HCT116 (cell line): Measurements from ENCODE around the gene OSCP1. TPM values are rescaled to one million over a fixed set of nuclear protein-coding genes. Genes with fewer than 3 reads are reported as not detected.

Experiments
- ATAC-seq: fragments of 200-7000 bp; cut with Tn5 transposase; 2 replicates; pipeline ENCODE4 v1.9.1; 2020; ENCODE audit warnings: mild to moderate bottlenecking, moderate library complexity
- BruUV-seq: library from RNA; stranded (reverse); fragments of 400-500 nt; replicated peaks from 2 replicates; lab custom pipeline; 2021; lab: Mats Ljungman, UMichigan
- CTCF ChIA-PET: fragments of 300-600 bp; sonication (Branson Sonifier 250); formaldehyde crosslinking; loops from one replicate; lab custom pipeline; 2021; ENCODE audit warnings: antibody characterized with exemption; lab: Charles Lee
- POLR2A ChIA-PET: fragments of 300-600, 350-600 bp; sonication (Branson Sonifier 250); formaldehyde crosslinking; loops from one replicate; lab custom pipeline; 2021; ENCODE audit warnings: antibody characterized with exemption; lab: Charles Lee
- RAD21 ChIA-PET, 2 experiments: fragments of 300-600 bp; sonication (Branson Sonifier 250); formaldehyde crosslinking; loops; one replicate each; lab custom pipeline; 2023; ENCODE audit warnings: low total read pairs in 2 of 2; ENCODE audit not compliant: uncharacterized antibody in 2 of 2, unreplicated experiment in 2 of 2, low non-redundant PET in 1 of 2; lab: Charles Lee
- DNase-seq: peaks from one replicate; pipeline ENCODE4 v3.0.0-alpha.2; 2010; ENCODE audit warnings: low read depth, low spot score
- H2AFZ ChIP-seq: fragments of 200-600 bp; shearing (Covaris generic), sonication (generic); 2 replicates; pipeline ENCODE4 v1.6.1; 2017; ENCODE audit warnings: low read depth, mixed run types, mixed read lengths, antibody characterized with exemption, low read length; ENCODE audit not compliant: poor library complexity, severe bottlenecking
- H3K27ac ChIP-seq: 2 replicates; pipeline ENCODE4 v1.5.1; 2012; ENCODE audit warnings: low read depth, low read length
- H3K27me3 ChIP-seq: fragments of 200-600 bp; sonication (generic); 2 replicates; pipeline ENCODE4 v1.6.1; 2016; ENCODE audit warnings: mixed run types, low read length, mixed read lengths; ENCODE audit not compliant: insufficient read depth
- H3K36me3 ChIP-seq, 2 experiments: fragments of 200-500 bp in 1 of 2; fragments of 200-600 bp in 1 of 2; sonication (Bioruptor generic) in 1 of 2; sonication (generic) in 1 of 2; 2 replicates each; pipeline versions ENCODE4 v1.5.1 to v1.6.1; 2014 to 2016; ENCODE audit warnings: low read length in 2 of 2, inconsistent platforms in 1 of 2, mixed read lengths in 1 of 2, mixed run types in 1 of 2; ENCODE audit not compliant: insufficient read depth in 2 of 2, control insufficient read depth in 1 of 2
- H3K4me1 ChIP-seq, 2 experiments: fragments of 200-600 bp in 1 of 2; sonication (generic) in 1 of 2; 2 replicates each; pipeline versions ENCODE4 v1.5.1 to v1.6.1; 2012 to 2017; ENCODE audit warnings: low read length in 2 of 2, inconsistent platforms in 1 of 2, mild to moderate bottlenecking in 1 of 2, mixed read lengths in 1 of 2, mixed run types in 1 of 2, moderate library complexity in 1 of 2; ENCODE audit not compliant: insufficient read depth in 2 of 2, control insufficient read depth in 1 of 2
- H3K4me2 ChIP-seq: fragments of 200-600 bp; sonication (generic); 2 replicates; pipeline ENCODE4 v1.6.1; 2017; ENCODE audit warnings: mixed run types, low read length, mixed read lengths
- H3K4me3 ChIP-seq, 2 experiments: fragments of 200-600 bp in 1 of 2; sonication (generic) in 1 of 2; replicated peaks in 1 of 2; 2 replicates each; pipeline ENCODE4 v1.5.1; 2011 to 2016; ENCODE audit warnings: low read length in 2 of 2, control low read depth in 1 of 2, low read depth in 1 of 2, mild to moderate bottlenecking in 1 of 2, mixed read lengths in 1 of 2, mixed run types in 1 of 2
- H3K79me2 ChIP-seq: fragments of 200-600 bp; sonication (generic); 2 replicates; pipeline ENCODE4 v1.6.1; 2017; ENCODE audit warnings: mild to moderate bottlenecking, mixed run types, low read length, moderate library complexity, mixed read lengths; ENCODE audit not compliant: insufficient read depth
- H3K9ac ChIP-seq: fragments of 200-600 bp; sonication (generic); 2 replicates; pipeline ENCODE4 v1.6.1; 2016; ENCODE audit warnings: low read length, mixed read lengths
- H3K9me2 ChIP-seq: fragments of 200-600 bp; sonication (generic), shearing (Covaris generic); 2 replicates; pipeline ENCODE4 v1.6.1; 2017; ENCODE audit warnings: mixed run types, mild to moderate bottlenecking, moderate library complexity; ENCODE audit not compliant: insufficient read depth
- H3K9me3 ChIP-seq, 2 experiments: fragments of 200-500 bp in 1 of 2; fragments of 200-600 bp in 1 of 2; sonication (Bioruptor generic) in 1 of 2; sonication (generic) in 1 of 2; 2 replicates each; pipeline ENCODE4 v1.6.1; 2014 to 2017; ENCODE audit warnings: low read length in 2 of 2, mixed read lengths in 2 of 2, inconsistent platforms in 1 of 2, low read depth in 1 of 2, mild to moderate bottlenecking in 1 of 2, mixed run types in 1 of 2, moderate library complexity in 1 of 2; ENCODE audit not compliant: control insufficient read depth in 1 of 2, insufficient read depth in 1 of 2
- H4K20me1 ChIP-seq: fragments of 200-600 bp; sonication (generic), shearing (Covaris generic); 2 replicates; pipeline ENCODE4 v1.6.1; 2017; ENCODE audit warnings: mixed run types, mild to moderate bottlenecking, moderate library complexity; ENCODE audit not compliant: insufficient read depth
- ATF3 ChIP-seq: IDR thresholded peaks from 2 replicates; pipeline ENCODE4 v1.6.1; 2012
- CEBPB ChIP-seq: IDR thresholded peaks from 2 replicates; pipeline ENCODE4 v1.6.1; 2012; ENCODE audit warnings: low read depth
- CTCF ChIP-seq, 3 experiments: fragments of 200-600 bp in 1 of 3; sonication (generic) in 1 of 3; IDR thresholded peaks in 2 of 3; conservative IDR thresholded peaks in 1 of 3; 2 replicates each; pipeline ENCODE4 v1.5.1; 2012 to 2017; ENCODE audit warnings: low read depth in 2 of 3, low read length in 2 of 3, antibody characterized with exemption in 1 of 3, borderline replicate concordance in 1 of 3, control low read depth in 1 of 3, mild to moderate bottlenecking in 1 of 3, mixed read lengths in 1 of 3, mixed run types in 1 of 3, moderate library complexity in 1 of 3; ENCODE audit not compliant: insufficient read depth in 1 of 3
- EGR1 ChIP-seq: IDR thresholded peaks from 2 replicates; pipeline ENCODE4 v1.6.1; 2012; ENCODE audit warnings: low read depth
- ELF1 ChIP-seq: IDR thresholded peaks from 2 replicates; pipeline ENCODE4 v1.6.1; 2012; ENCODE audit warnings: low read depth, borderline replicate concordance
- EZH2phosphoT487 ChIP-seq: fragments of 200-600 bp; IDR thresholded peaks from 2 replicates; pipeline ENCODE4 v1.6.1; 2018; ENCODE audit warnings: antibody characterized with exemption, borderline replicate concordance
- JUND ChIP-seq: IDR thresholded peaks from 2 replicates; pipeline ENCODE4 v1.6.1; 2012
- YY1 ChIP-seq: IDR thresholded peaks from 2 replicates; pipeline ENCODE4 v1.6.1; 2011; ENCODE audit warnings: low read length, low read depth, moderate library complexity, mild to moderate bottlenecking; ENCODE audit not compliant: insufficient replicate concordance; ENCODE audit errors: extremely low read depth
- ZBTB33 ChIP-seq: IDR thresholded peaks from 2 replicates; pipeline ENCODE4 v1.6.1; 2011; ENCODE audit warnings: mild to moderate bottlenecking, low read length, moderate library complexity; ENCODE audit not compliant: insufficient replicate concordance; ENCODE audit errors: extremely low read depth
- intact Hi-C: fragments of 100-400 bp; cut with micrococcal nuclease; formaldehyde crosslinking; loops from 2 replicates; pipeline ENCODE4 v1.10.0; 2022
- total RNA-seq: library from RNA; stranded (reverse); gene quantifications from one replicate; pipeline ENCODE4 v1.2.1, GENCODE V29; 2021; ENCODE audit not compliant: unreplicated experiment

OSCP1 gene
- total RNA-seq, 1 experiment from 2014 or later: 4.1 TPM

- Histone ChIP-seq H4K20me1 (no peaks in the 10 kb centered on the region), H3K36me3 (no peaks in the 10 kb centered on the region), H3K9me3 (no peaks in the 10 kb centered on the region), H2AFZ (no peak overlapping the region), H3K9me2 (no peaks in the 10 kb centered on the region), H3K4me3 (no peak overlapping the region), H3K79me2 (no peaks in the 10 kb centered on the region), H3K27ac (no peak overlapping the region), H3K27me3 (no peaks in the 10 kb centered on the region), H3K4me1 (no peaks in the 10 kb centered on the region), H3K9ac (no peak overlapping the region), H3K4me2 (no peak overlapping the region)
- TF ChIP-seq ATF3 (no peak), ELF1 (no peak), EGR1 (no peak), ZBTB33 (no peak), CEBPB (no peak), CTCF (IDR thresholded peaks at IDR 0.05 in 2 of 3, conservative IDR thresholded peaks at IDR 0.05 in 1 of 3; ENCODE audit: borderline replicate concordance in 1 of 3, insufficient read depth in 1 of 3, low read depth in 2 of 3, low read length in 2 of 3) (no peak), EZH2phosphoT487 (no peak), JUND (no peak), YY1 (no peak)
- no peak for ATAC-seq
- RAD21 ChIA-PET: interaction anchor here in 1 of 2 experiments (0.7 kb wide), 1 partner anchor 29 kb away, joined by 3 read pairs; no protein-coding TSS in a partner anchor
- POLR2A ChIA-PET: no interaction called here
- no peak for DNase-seq
- intact Hi-C loops: no loop called here
- no TSS peak for BruUV-seq
- CTCF ChIA-PET: interaction anchor here (1.2 kb wide), 1 partner anchor 10 kb away, joined by 3 read pairs; no protein-coding TSS in a partner anchor
These were observed 36.4 kb upstream of the OSCP1 start for GRCh38 chr1:36486439-36487335.
